ENCODE data around the gene YAF2. TPM values are rescaled to one million over a fixed set of nuclear protein-coding genes. Genes with fewer than 3 reads are reported as not detected.

The YAF2 gene
- total and polyA plus RNA-seq, 2 of the 13 experiments (the other 11 are each of a cell fraction or from before 2014, with no cell fraction given): 8.4 to 11.7 TPM

DNA sequence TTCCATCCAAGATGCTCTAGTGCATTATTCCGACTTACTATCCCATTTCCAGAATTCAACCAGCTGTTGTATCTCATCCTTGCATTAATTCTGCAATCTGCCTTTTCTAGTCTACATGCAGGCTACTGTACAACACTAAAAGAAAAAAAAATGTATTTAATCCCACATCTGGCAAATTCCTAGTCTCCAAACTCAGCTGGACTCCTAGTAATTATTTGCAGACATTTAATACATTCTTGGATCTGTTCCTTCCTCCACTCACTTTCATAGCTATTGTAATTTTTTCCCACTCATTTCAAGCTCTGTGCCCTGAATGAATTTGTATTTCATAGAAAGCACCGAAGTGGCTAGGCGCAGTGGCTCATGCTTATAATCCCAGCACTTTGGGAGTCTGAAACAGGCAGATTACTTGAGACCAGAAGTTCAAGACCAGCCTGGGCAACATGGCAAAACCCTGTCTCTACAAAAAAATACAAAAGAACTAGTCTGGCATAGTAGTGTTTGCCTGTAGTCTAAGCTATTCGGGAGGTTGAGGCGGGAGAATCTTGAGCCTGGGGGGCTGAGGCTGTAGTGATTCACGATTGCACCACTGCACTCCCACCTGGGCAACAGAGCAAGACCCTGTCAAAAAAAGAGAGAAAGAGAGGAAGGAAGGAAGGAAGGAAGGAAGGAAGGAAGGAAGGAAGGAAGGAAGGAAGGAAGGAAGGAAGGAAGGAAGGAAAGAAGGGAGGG is 39.5 kb upstream of the YAF2 start:
- Histone ChIP-seq H4K20me1 (ENCODE audit: insufficient read depth, low read length) (no peaks in the 10 kb centered on the region), H3K4me3 (replicated peaks in 1 of 3; ENCODE audit: insufficient read depth in 1 of 3, low read depth in 2 of 3, low read length in 3 of 3) (no peak overlapping the region), H3K27ac (ENCODE audit: extremely low read length, insufficient read depth, low read length) (no peak overlapping the region), H3K27me3 (ENCODE audit: control insufficient read depth in 1 of 2, insufficient read depth in 2 of 2, low read length in 2 of 2) (no peaks in the 10 kb centered on the region; a peak in 2 of 5 replicates), H3K4me2 (ENCODE audit: low read depth, low read length) (no peak overlapping the region), H2AFZ (ENCODE audit: low read length) (no peak overlapping the region), H3K36me3 (replicated peaks in 1 of 2; ENCODE audit: control insufficient read depth in 1 of 2, insufficient read depth in 2 of 2, low read length in 2 of 2) (no peaks in the 10 kb centered on the region), H3K9ac (ENCODE audit: insufficient read depth, low read depth, low read length) (no peak overlapping the region), H3K4me1 (ENCODE audit: insufficient read depth, low read length) (peaks cover 14% of the 10 kb centered on the region), H3K9me3 (ENCODE audit: low read length) (no peaks in the 10 kb centered on the region), H3K79me2 (ENCODE audit: insufficient read depth, low read length) (no peaks in the 10 kb centered on the region)
- TF ChIP-seq, protein P1, sequence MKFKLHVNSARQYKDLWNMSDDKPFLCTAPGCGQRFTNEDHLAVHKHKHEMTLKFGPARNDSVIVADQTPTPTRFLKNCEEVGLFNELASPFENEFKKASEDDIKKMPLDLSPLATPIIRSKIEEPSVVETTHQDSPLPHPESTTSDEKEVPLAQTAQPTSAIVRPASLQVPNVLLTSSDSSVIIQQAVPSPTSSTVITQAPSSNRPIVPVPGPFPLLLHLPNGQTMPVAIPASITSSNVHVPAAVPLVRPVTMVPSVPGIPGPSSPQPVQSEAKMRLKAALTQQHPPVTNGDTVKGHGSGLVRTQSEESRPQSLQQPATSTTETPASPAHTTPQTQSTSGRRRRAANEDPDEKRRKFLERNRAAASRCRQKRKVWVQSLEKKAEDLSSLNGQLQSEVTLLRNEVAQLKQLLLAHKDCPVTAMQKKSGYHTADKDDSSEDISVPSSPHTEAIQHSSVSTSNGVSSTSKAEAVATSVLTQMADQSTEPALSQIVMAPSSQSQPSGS (CRISPR knock-in tag; IDR thresholded peaks at IDR 0.05): no peak
- TF ChIP-seq ZNF232 (CRISPR knock-in tag; IDR thresholded peaks at IDR 0.05; ENCODE audit: borderline replicate concordance) (no peak), ZSCAN20 (CRISPR knock-in tag; IDR thresholded peaks at IDR 0.05; ENCODE audit: borderline replicate concordance) (no peak), U2AF2 (IDR thresholded peaks at IDR 0.05; ENCODE audit: low read depth, low read length) (no peak), ZNF674 (CRISPR knock-in tag; IDR thresholded peaks at IDR 0.05; ENCODE audit: low read depth) (no peak), CENPT (CRISPR knock-in tag; IDR thresholded peaks at IDR 0.05; ENCODE audit: low read depth) (no peak), U2AF1 (optimal IDR thresholded peaks at IDR 0.05; ENCODE audit: low read depth, low read length) (no peak), MLLT10 (CRISPR knock-in tag; IDR thresholded peaks at IDR 0.05) (no peak), ISX (CRISPR knock-in tag; conservative IDR thresholded peaks at IDR 0.05) (no peak)
- TF ChIP-seq, protein P2, sequence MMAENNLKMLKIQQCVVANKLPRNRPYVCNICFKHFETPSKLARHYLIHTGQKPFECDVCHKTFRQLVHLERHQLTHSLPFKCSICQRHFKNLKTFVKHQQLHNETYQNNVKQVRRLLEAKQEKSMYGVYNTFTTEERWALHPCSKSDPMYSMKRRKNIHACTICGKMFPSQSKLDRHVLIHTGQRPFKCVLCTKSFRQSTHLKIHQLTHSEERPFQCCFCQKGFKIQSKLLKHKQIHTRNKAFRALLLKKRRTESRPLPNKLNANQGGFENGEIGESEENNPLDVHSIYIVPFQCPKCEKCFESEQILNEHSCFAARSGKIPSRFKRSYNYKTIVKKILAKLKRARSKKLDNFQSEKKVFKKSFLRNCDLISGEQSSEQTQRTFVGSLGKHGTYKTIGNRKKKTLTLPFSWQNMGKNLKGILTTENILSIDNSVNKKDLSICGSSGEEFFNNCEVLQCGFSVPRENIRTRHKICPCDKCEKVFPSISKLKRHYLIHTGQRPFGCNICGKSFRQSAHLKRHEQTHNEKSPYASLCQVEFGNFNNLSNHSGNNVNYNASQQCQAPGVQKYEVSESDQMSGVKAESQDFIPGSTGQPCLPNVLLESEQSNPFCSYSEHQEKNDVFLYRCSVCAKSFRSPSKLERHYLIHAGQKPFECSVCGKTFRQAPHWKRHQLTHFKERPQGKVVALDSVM (CRISPR knock-in tag; IDR thresholded peaks at IDR 0.05): no peak
- TF ChIP-seq, protein P3, sequence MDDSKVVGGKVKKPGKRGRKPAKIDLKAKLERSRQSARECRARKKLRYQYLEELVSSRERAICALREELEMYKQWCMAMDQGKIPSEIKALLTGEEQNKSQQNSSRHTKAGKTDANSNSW (CRISPR knock-in tag; IDR thresholded peaks at IDR 0.05; ENCODE audit: borderline replicate concordance): no peak
- TF ChIP-seq, protein P4, sequence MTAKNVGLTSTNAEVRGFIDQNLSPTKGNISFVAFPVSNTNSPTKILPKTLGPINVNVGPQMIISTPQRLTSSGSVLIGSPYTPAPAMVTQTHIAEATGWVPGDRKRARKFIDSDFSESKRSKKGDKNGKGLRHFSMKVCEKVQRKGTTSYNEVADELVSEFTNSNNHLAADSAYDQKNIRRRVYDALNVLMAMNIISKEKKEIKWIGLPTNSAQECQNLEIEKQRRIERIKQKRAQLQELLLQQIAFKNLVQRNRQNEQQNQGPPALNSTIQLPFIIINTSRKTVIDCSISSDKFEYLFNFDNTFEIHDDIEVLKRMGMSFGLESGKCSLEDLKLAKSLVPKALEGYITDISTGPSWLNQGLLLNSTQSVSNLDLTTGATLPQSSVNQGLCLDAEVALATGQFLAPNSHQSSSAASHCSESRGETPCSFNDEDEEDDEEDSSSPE (CRISPR knock-in tag; IDR thresholded peaks at IDR 0.05): no peak
- TF ChIP-seq, protein P5, sequence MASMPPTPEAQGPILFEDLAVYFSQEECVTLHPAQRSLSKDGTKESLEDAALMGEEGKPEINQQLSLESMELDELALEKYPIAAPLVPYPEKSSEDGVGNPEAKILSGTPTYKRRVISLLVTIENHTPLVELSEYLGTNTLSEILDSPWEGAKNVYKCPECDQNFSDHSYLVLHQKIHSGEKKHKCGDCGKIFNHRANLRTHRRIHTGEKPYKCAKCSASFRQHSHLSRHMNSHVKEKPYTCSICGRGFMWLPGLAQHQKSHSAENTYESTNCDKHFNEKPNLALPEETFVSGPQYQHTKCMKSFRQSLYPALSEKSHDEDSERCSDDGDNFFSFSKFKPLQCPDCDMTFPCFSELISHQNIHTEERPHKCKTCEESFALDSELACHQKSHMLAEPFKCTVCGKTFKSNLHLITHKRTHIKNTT (CRISPR knock-in tag; IDR thresholded peaks at IDR 0.05): no peak
- WGBS (ENCODE audit: low lambda C conversion rate): 46% methylated on average over 6 of the region's 6 CpGs
- in situ Hi-C loops (cut with HindIII; ENCODE audit: extremely low pct_ligation_motif_present, low pct_unique_long_range_greater_than_20kb) (no loop called here), intact Hi-C loops (cut with micrococcal nuclease; ENCODE audit: unreplicated experiment) (no loop called here)
- BruUV-seq (replicated peaks): no TSS peak
- DNase-seq (ENCODE audit: low spot score) (no peak), ATAC-seq (no peak), FAIRE-seq (no peak)
- POLR2A ChIA-PET: no interaction called here
- CTCF ChIA-PET (ENCODE audit: low intra/inter-chr PET ratio, low total read pairs): no interaction called here

Data from HepG2 (cell line).